ENCODE measurements around the gene MPDZ.

MPDZ gene

DNA sequence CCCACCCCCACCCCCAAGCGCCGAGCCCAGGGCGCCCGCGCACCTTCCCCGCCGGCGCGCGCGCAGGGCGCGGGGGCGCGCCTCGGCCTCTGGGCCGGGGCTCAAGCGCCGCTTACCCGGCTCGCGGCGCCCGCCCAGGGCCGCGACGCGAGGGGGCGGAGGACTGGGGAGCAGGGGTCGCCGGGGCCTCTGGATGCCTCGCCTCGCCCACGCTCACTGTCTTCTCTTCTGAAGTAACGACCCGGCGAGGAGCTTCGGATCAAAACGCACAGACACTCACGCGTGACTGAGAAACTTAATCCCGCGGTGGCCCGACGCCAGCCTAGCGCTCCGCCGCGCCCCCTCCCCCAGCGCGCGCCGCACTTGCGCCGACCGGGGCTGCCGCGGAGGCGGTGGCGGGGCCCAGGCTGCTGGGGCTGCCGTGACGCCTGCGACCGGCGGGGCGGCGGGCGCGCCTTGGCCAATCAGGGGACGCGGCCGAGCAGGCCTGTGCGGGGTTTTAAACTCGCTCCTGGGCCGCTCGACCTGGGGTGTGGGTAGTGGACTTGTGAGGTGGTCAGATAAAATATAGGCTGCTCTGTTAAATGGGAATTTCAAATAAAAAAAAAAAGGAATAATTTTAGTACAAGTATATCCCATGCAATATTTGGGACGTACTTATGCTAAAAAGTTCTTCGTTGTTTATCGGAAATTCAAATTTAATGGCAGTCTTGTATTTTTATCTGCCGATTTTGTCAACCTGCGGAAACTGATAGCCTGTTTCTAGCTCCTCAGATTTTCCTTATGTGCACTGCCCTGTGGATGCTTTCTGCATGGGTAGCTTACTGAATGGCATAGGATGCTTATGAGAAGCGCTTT is at the start of gene MPDZ:
MPDZ (minus strand) TSS at position 409 of the 858 bp plus-strand sequence. CDS start 29,377 bp downstream, outside the sequence.
- Histone ChIP-seq H3K79me2 (ENCODE audit: insufficient read depth, low read length) (no peaks in the 10 kb centered on the region), H3K27me3 (ENCODE audit: insufficient read depth, low read length) (no peaks in the 10 kb centered on the region), H3K4me1 (ENCODE audit: insufficient read depth, low read length, severe bottlenecking) (no peaks in the 10 kb centered on the region), H2AFZ (ENCODE audit: low read length) (no peak within 1 kb of the TSS), H3K27ac (ENCODE audit: low read depth, low read length, poor library complexity, severe bottlenecking) (no peak within 1 kb of the TSS), H4K20me1 (ENCODE audit: insufficient read depth, low read length) (no peaks in the 10 kb centered on the region), H3K9me3 (ENCODE audit: low read length) (no peaks in the 10 kb centered on the region), H3K36me3 (ENCODE audit: insufficient read depth, low read length) (no peaks in the 10 kb centered on the region), H3K4me2 (ENCODE audit: low read length) (no peak within 1 kb of the TSS), H3K9ac (ENCODE audit: low read length) (no peak within 1 kb of the TSS), H3F3A (ENCODE audit: insufficient read depth, low read length) (no peaks in the 10 kb centered on the region), H3K9me2 (ENCODE audit: low read depth, low read length) (no peaks in the 10 kb centered on the region), H3K4me3 (ENCODE audit: low read depth, low read length, poor library complexity, severe bottlenecking) (no peak within 1 kb of the TSS)
- TF ChIP-seq CTCF (IDR thresholded peaks at IDR 0.05; ENCODE audit: low read length) (no peak), EZH2 (IDR thresholded peaks at IDR 0.05; ENCODE audit: borderline replicate concordance, low read length) (no peak)

DNA sequence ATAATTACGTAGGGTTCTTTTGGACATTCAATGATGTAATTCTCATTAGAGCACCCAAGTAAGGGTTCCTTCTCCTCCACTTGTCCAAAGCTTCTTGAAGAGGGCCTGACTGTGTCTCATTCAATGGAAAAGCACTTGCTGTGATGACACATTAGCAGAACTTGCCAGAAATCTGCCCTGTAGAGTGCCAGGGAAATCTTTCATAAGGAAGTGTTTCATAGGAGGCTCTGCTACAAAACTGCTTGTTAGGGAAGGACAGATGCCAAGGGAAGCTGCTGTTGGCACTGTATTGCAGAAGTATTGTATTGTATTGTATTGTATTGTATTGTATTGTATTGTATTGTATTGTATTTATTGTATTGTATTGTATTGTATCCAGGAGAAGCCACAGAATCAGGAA is 45.5 kb upstream of the MPDZ start:
- no peaks in the 10 kb centered on the region for H3K27me3 ChIP-seq (ENCODE audit: insufficient read depth, low read length)
- no peak overlapping the region for H3K27ac ChIP-seq (ENCODE audit: low read depth, low read length, poor library complexity, severe bottlenecking)
- no peak overlapping the region for H3K9ac ChIP-seq (ENCODE audit: low read length)
- H4K20me1 ChIP-seq (ENCODE audit: insufficient read depth, low read length) = no peaks in the 10 kb centered on the region
- no peak for TF ChIP-seq CTCF (IDR thresholded peaks at IDR 0.05; ENCODE audit: low read length)
- TF ChIP-seq EZH2 (IDR thresholded peaks at IDR 0.05; ENCODE audit: borderline replicate concordance, low read length) = no peak
- no peaks in the 10 kb centered on the region for H3K36me3 ChIP-seq (ENCODE audit: insufficient read depth, low read length)
- H3K4me2 ChIP-seq (ENCODE audit: low read length) = no peak overlapping the region
- no peaks in the 10 kb centered on the region for H3K4me1 ChIP-seq (ENCODE audit: insufficient read depth, low read length, severe bottlenecking)
- H3K9me3 ChIP-seq (ENCODE audit: low read length) = no peaks in the 10 kb centered on the region
- H3F3A ChIP-seq (ENCODE audit: insufficient read depth, low read length) = no peaks in the 10 kb centered on the region
- H3K4me3 ChIP-seq (ENCODE audit: low read depth, low read length, poor library complexity, severe bottlenecking) = no peak overlapping the region
- H2AFZ ChIP-seq (ENCODE audit: low read length) = no peak overlapping the region
- no peaks in the 10 kb centered on the region for H3K79me2 ChIP-seq (ENCODE audit: insufficient read depth, low read length)
- no peaks in the 10 kb centered on the region for H3K9me2 ChIP-seq (ENCODE audit: low read depth, low read length)

DNA sequence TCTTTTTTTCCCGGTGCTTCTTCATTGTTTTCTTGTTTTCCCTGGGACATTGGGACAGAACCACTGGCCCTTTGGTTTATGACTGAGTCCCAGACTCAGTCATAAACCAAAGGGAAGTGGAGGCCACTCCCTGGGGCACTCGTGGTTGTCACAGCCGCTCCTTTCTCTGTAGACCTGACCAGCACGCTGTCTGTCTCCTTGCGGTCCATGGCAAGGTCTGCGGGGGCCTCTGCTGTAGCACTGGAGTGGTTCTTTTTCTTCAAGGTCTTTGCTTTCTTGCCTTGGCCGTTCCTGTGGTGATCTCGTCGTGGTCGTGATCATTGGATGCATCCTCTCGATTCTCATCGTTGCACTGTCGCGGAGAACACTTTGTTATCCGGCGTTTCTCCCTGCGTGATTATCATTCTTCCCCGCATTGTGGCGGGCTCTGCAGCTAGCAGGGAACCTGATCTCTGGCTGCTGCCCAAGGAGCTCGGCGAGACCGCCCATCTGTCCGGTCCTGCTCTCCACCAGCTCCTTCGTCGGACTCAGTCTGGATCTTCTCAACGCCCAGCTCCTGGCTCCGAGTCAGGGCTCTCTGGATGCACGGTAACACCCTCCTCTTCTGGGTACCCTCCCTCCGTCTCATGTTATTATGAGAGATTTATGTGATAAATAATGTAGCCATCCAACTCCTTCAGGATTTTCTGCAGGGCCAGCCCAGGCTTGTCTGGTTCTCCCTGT is 43.5 kb upstream of the MPDZ start:
- H3F3A ChIP-seq (ENCODE audit: insufficient read depth, low read length) = no peaks in the 10 kb centered on the region

More for the DNA sequence above, 43.5 kb upstream of the MPDZ start:
- H4K20me1 ChIP-seq (ENCODE audit: insufficient read depth, low read length) = no peaks in the 10 kb centered on the region
- no peak overlapping the region for H3K9ac ChIP-seq (ENCODE audit: low read length)
- TF ChIP-seq CTCF (IDR thresholded peaks at IDR 0.05; ENCODE audit: low read length) (no peak), EZH2 (IDR thresholded peaks at IDR 0.05; ENCODE audit: borderline replicate concordance, low read length) (no peak)
- no peaks in the 10 kb centered on the region for H3K9me3 ChIP-seq (ENCODE audit: low read length)
- no peaks in the 10 kb centered on the region for H3K4me1 ChIP-seq (ENCODE audit: insufficient read depth, low read length, severe bottlenecking)
- no peaks in the 10 kb centered on the region for H3K9me2 ChIP-seq (ENCODE audit: low read depth, low read length)
- no peak overlapping the region for H3K4me2 ChIP-seq (ENCODE audit: low read length)
- H3K36me3 ChIP-seq (ENCODE audit: insufficient read depth, low read length) = no peaks in the 10 kb centered on the region
- no peak overlapping the region for H3K4me3 ChIP-seq (ENCODE audit: low read depth, low read length, poor library complexity, severe bottlenecking)
- no peaks in the 10 kb centered on the region for H3K79me2 ChIP-seq (ENCODE audit: insufficient read depth, low read length)
- H3K27me3 ChIP-seq (ENCODE audit: insufficient read depth, low read length) = no peaks in the 10 kb centered on the region
- H2AFZ ChIP-seq (ENCODE audit: low read length) = no peak overlapping the region
- H3K27ac ChIP-seq (ENCODE audit: low read depth, low read length, poor library complexity, severe bottlenecking) = no peak overlapping the region

Measured in OCI-LY1 (cell line).